Measurements from ENCODE around the gene SLC25A5.

Gene SLC25A5

GRCh38 chrX:119505945-119506344, 37.7 kb downstream of the SLC25A5 start:
- no peak overlapping the region for H3K4me3 ChIP-seq (ENCODE audit: low read length)
- no peak for DNase-seq (ENCODE audit: low read depth)
- TF ChIP-seq, protein P1, sequence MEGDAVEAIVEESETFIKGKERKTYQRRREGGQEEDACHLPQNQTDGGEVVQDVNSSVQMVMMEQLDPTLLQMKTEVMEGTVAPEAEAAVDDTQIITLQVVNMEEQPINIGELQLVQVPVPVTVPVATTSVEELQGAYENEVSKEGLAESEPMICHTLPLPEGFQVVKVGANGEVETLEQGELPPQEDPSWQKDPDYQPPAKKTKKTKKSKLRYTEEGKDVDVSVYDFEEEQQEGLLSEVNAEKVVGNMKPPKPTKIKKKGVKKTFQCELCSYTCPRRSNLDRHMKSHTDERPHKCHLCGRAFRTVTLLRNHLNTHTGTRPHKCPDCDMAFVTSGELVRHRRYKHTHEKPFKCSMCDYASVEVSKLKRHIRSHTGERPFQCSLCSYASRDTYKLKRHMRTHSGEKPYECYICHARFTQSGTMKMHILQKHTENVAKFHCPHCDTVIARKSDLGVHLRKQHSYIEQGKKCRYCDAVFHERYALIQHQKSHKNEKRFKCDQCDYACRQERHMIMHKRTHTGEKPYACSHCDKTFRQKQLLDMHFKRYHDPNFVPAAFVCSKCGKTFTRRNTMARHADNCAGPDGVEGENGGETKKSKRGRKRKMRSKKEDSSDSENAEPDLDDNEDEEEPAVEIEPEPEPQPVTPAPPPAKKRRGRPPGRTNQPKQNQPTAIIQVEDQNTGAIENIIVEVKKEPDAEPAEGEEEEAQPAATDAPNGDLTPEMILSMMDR (conservative IDR thresholded peaks at IDR 0.05; ENCODE audit: low read length) = no peak

- TF ChIP-seq, protein P1 (conservative IDR thresholded peaks at IDR 0.05; ENCODE audit: low read length) = no peak
- H3K4me3 ChIP-seq (ENCODE audit: low read length) = no peak overlapping the region
- DNase-seq (ENCODE audit: low read depth) = no peak
Observed at GRCh38 chrX:119507206-119507605, 39.0 kb downstream of the SLC25A5 start.

- peak; percentile 67 for DNase-seq (ENCODE audit: low read depth)
Observed at GRCh38 chrX:119512146-119512800, 44.0 kb downstream of the SLC25A5 start.

DNA sequence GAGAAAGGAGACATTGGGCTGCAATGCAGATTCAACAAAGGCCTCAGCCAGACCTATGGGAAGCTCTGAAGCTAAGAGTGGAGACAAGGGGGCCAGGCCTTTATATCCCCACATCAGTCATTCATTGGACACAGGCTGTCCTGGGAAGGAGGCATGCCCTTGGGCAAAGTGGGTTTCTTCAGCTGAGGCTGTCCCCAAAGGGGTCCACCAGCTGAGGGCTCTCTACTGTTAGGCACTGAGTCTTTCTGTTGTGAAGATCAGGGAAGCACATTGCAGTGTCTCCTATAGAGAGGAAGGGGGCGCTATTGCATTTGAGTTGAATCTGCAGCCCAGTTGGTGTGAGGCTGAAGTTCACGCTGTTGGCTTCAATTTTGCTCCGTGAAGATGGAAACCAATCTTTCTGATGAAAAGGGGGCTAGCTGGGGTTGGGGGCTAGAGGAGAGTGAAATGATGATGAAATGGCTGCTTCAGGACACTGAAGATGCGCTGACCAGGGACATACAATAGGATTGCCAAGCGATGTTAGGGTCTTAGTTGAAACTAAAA, 48.0 kb downstream of the SLC25A5 start:
- TF ChIP-seq, protein P1 (conservative IDR thresholded peaks at IDR 0.05; ENCODE audit: low read length) = peak; percentile 79
- DNase-seq (ENCODE audit: low read depth) = peak; percentile 64
- H3K4me3 ChIP-seq (ENCODE audit: low read length) = no peak overlapping the region

More at GRCh38 chrX:119512146-119512800, 44.0 kb downstream of the SLC25A5 start:
- TF ChIP-seq, protein P1 (conservative IDR thresholded peaks at IDR 0.05; ENCODE audit: low read length) = peak; percentile 76
- H3K4me3 ChIP-seq (ENCODE audit: low read length) = no peak overlapping the region

GRCh38 chrX:119518371-119518770, 50.1 kb downstream of the SLC25A5 start:
- no peak overlapping the region for H3K4me3 ChIP-seq (ENCODE audit: low read length)
- TF ChIP-seq, protein P1 (conservative IDR thresholded peaks at IDR 0.05; ENCODE audit: low read length) = no peak
- no peak for DNase-seq (ENCODE audit: low read depth)
